HepG2 (cell line): ENCODE data around the gene THOC2. TPM values are rescaled to one million over a fixed set of nuclear protein-coding genes. Genes with fewer than 3 reads are reported as not detected.

Experiments
- CBX2 ChIP-seq, 2 experiments: fragments of 200-600 bp in 1 of 2; sonication (generic); formaldehyde crosslinking in 1 of 2; IDR thresholded peaks; 2 replicates each; pipeline versions ENCODE4 v1.7.0 to v1.8.1; 2018 to 2022; ENCODE audit warnings: low read depth in 2 of 2, low read length in 1 of 2, mild to moderate bottlenecking in 1 of 2, missing genetic modification reagents in 1 of 2
- DNMT1 ChIP-seq: sonication (generic); formaldehyde crosslinking; IDR thresholded peaks from 2 replicates; pipeline ENCODE4 v1.5.1; 2020; ENCODE audit warnings: mild to moderate bottlenecking, missing genetic modification reagents
- RXRA ChIP-seq: sonication (generic); formaldehyde crosslinking; IDR thresholded peaks from 2 replicates; pipeline ENCODE4 v1.5.1; 2020; ENCODE audit warnings: missing genetic modification reagents
- ZNF331 ChIP-seq: sonication (generic); formaldehyde crosslinking; IDR thresholded peaks from 2 replicates; pipeline ENCODE4 v1.4.0; 2020; ENCODE audit warnings: missing genetic modification reagents
- ZNF605 ChIP-seq: sonication (generic); formaldehyde crosslinking; IDR thresholded peaks from 2 replicates; pipeline ENCODE4 v1.8.0; 2022; ENCODE audit warnings: mild to moderate bottlenecking, missing genetic modification reagents
- ZNF761 ChIP-seq: sonication (generic); formaldehyde crosslinking; conservative IDR thresholded peaks from 2 replicates; pipeline ENCODE4 v1.4.0; 2020; ENCODE audit warnings: mild to moderate bottlenecking, missing genetic modification reagents
- polyA plus RNA-seq, 8 experiments: library from polyadenylated mRNA; depleted of rRNA in 3 of 8; stranded (reverse) in 7 of 8; unstranded in 1 of 8; fragments of >200 nt; fragmentation: Illumina TruSeq in 4 of 8; extraction: Trizol in 4 of 8; gene quantifications; 2 replicates each; pipeline versions ENCODE4 v1.2.1 to v1.2.3, GENCODE V29; 2011 to 2016; ENCODE audit warnings: low read depth in 4 of 8, missing spikeins in 1 of 8, mixed read lengths in 1 of 8; ENCODE audit not compliant: insufficient read depth in 1 of 8
- total RNA-seq, 5 experiments: library from RNA; depleted of rRNA; stranded (reverse); fragments of >200 nt; fragmentation: Illumina TruSeq; extraction: Trizol; gene quantifications; 2 replicates each; pipeline ENCODE4 v1.2.3, GENCODE V29; 2016; ENCODE audit warnings: low read depth in 1 of 5
- TF ChIP-seq, protein P1 (sequence below): sonication (generic); formaldehyde crosslinking; conservative IDR thresholded peaks from 2 replicates; pipeline ENCODE4 v1.4.0; 2020; ENCODE audit warnings: missing genetic modification reagents
- TF ChIP-seq, protein P2 (sequence below): fragments of 450-650 bp; IDR thresholded peaks from 2 replicates; pipeline ENCODE4 v1.6.1; 2017; ENCODE audit warnings: mild to moderate bottlenecking
- TF ChIP-seq, protein P3 (sequence below): IDR thresholded peaks from 2 replicates; pipeline ENCODE4 v1.4.0; 2020; ENCODE audit warnings: mild to moderate bottlenecking, missing genetic modification reagents

THOC2 gene
- total and polyA plus RNA-seq, 2 of the 13 experiments (the other 11 are each of a cell fraction or from before 2014, with no cell fraction given), result 87.1 to 101 TPM

DNA sequence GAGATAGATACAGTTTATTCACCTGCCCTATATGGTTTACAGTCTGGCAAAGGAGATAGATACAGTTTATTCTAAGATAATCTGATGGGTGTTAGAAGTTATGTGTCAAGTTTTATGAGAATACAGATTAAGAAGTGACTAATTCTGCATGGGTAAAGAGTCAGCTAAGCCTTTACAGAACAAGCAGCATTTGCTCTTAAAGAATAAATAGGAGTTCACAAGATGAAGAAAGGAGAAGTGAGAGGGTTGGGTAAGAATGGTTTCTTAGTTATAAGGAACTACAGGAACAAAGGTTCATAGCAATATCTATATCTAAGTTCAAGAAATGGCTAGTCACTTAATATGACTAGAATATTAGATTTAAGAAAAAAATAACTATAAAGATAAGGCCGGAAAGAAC is 47.6 kb downstream of the THOC2 start (continued):
- TF ChIP-seq, protein P1, sequence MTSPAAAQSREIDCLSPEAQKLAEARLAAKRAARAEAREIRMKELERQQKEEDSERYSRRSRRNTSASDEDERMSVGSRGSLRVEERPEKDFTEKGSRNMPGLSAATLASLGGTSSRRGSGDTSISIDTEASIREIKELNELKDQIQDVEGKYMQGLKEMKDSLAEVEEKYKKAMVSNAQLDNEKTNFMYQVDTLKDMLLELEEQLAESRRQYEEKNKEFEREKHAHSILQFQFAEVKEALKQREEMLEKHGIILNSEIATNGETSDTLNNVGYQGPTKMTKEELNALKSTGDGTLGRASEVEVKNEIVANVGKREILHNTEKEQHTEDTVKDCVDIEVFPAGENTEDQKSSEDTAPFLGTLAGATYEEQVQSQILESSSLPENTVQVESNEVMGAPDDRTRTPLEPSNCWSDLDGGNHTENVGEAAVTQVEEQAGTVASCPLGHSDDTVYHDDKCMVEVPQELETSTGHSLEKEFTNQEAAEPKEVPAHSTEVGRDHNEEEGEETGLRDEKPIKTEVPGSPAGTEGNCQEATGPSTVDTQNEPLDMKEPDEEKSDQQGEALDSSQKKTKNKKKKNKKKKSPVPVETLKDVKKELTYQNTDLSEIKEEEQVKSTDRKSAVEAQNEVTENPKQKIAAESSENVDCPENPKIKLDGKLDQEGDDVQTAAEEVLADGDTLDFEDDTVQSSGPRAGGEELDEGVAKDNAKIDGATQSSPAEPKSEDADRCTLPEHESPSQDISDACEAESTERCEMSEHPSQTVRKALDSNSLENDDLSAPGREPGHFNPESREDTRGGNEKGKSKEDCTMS (CRISPR knock-in tag), result no peak
- no peak for TF ChIP-seq ZNF761 (CRISPR knock-in tag)
- TF ChIP-seq, protein P2, sequence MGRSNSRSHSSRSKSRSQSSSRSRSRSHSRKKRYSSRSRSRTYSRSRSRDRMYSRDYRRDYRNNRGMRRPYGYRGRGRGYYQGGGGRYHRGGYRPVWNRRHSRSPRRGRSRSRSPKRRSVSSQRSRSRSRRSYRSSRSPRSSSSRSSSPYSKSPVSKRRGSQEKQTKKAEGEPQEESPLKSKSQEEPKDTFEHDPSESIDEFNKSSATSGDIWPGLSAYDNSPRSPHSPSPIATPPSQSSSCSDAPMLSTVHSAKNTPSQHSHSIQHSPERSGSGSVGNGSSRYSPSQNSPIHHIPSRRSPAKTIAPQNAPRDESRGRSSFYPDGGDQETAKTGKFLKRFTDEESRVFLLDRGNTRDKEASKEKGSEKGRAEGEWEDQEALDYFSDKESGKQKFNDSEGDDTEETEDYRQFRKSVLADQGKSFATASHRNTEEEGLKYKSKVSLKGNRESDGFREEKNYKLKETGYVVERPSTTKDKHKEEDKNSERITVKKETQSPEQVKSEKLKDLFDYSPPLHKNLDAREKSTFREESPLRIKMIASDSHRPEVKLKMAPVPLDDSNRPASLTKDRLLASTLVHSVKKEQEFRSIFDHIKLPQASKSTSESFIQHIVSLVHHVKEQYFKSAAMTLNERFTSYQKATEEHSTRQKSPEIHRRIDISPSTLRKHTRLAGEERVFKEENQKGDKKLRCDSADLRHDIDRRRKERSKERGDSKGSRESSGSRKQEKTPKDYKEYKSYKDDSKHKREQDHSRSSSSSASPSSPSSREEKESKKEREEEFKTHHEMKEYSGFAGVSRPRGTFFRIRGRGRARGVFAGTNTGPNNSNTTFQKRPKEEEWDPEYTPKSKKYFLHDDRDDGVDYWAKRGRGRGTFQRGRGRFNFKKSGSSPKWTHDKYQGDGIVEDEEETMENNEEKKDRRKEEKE, result no peak
- TF ChIP-seq CBX2 (IDR thresholded peaks at IDR 0.05; ENCODE audit: low read depth, low read length), result no peak
- no peak for TF ChIP-seq CBX2 (CRISPR knock-in tag; IDR thresholded peaks at IDR 0.05; ENCODE audit: low read depth)
- TF ChIP-seq ZNF331 (CRISPR knock-in tag), result no peak
- no peak for TF ChIP-seq RXRA (CRISPR knock-in tag)
- TF ChIP-seq, protein P3, sequence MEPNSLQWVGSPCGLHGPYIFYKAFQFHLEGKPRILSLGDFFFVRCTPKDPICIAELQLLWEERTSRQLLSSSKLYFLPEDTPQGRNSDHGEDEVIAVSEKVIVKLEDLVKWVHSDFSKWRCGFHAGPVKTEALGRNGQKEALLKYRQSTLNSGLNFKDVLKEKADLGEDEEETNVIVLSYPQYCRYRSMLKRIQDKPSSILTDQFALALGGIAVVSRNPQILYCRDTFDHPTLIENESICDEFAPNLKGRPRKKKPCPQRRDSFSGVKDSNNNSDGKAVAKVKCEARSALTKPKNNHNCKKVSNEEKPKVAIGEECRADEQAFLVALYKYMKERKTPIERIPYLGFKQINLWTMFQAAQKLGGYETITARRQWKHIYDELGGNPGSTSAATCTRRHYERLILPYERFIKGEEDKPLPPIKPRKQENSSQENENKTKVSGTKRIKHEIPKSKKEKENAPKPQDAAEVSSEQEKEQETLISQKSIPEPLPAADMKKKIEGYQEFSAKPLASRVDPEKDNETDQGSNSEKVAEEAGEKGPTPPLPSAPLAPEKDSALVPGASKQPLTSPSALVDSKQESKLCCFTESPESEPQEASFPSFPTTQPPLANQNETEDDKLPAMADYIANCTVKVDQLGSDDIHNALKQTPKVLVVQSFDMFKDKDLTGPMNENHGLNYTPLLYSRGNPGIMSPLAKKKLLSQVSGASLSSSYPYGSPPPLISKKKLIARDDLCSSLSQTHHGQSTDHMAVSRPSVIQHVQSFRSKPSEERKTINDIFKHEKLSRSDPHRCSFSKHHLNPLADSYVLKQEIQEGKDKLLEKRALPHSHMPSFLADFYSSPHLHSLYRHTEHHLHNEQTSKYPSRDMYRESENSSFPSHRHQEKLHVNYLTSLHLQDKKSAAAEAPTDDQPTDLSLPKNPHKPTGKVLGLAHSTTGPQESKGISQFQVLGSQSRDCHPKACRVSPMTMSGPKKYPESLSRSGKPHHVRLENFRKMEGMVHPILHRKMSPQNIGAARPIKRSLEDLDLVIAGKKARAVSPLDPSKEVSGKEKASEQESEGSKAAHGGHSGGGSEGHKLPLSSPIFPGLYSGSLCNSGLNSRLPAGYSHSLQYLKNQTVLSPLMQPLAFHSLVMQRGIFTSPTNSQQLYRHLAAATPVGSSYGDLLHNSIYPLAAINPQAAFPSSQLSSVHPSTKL (CRISPR knock-in tag), result no peak
- TF ChIP-seq ZNF605, result no peak
- TF ChIP-seq DNMT1 (CRISPR knock-in tag), result no peak
